Hepatocyte (in vitro differentiated cells): ENCODE results near the gene LRIG3. TPM values are rescaled to one million over a fixed set of nuclear protein-coding genes. Genes with fewer than 3 reads are reported as not detected.
A peak's percentile ranks its signal among the peaks of the same experiment; 100 is the strongest.

Source experiments
- DNase-seq: peaks from one replicate; pipeline ENCODE4 v3.0.0-alpha.2; 2016; ENCODE audit warnings: low spot score
- H2AFZ ChIP-seq: fragments of 200-600 bp; sonication (generic); 2 replicates; pipeline ENCODE4 v1.6.0; 2016; ENCODE audit warnings: antibody characterized with exemption, mild to moderate bottlenecking
- H3K27ac ChIP-seq: fragments of 200-600 bp; sonication (generic); 2 replicates; pipeline ENCODE4 v1.5.1; 2016; ENCODE audit warnings: mild to moderate bottlenecking
- H3K27me3 ChIP-seq: fragments of 200-600 bp; sonication (generic); 2 replicates; pipeline ENCODE4 v1.6.1; 2016
- H3K36me3 ChIP-seq: fragments of 200-600 bp; sonication (generic); replicated peaks from 2 replicates; pipeline ENCODE4 v1.5.1; 2016; ENCODE audit warnings: low read depth; ENCODE audit not compliant: insufficient read depth
- H3K4me1 ChIP-seq: fragments of 200-600 bp; sonication (generic); 2 replicates; pipeline ENCODE4 v1.5.1; 2016; ENCODE audit warnings: mild to moderate bottlenecking, moderate library complexity; ENCODE audit not compliant: insufficient read depth
- H3K4me2 ChIP-seq: fragments of 200-600 bp; sonication (generic); 2 replicates; pipeline ENCODE4 v1.6.0; 2016
- H3K4me3 ChIP-seq: fragments of 200-600 bp; sonication (generic); 2 replicates; pipeline ENCODE4 v1.5.1; 2016; ENCODE audit warnings: mild to moderate bottlenecking
- H3K79me2 ChIP-seq: fragments of 200-600 bp; sonication (generic); 2 replicates; pipeline ENCODE4 v1.6.0; 2017; ENCODE audit warnings: mild to moderate bottlenecking
- H3K9me2 ChIP-seq: fragments of 200-600 bp; sonication (generic); replicated peaks from 2 replicates; pipeline ENCODE4 v1.6.0; 2017; ENCODE audit warnings: mild to moderate bottlenecking; ENCODE audit not compliant: insufficient read depth
- H3K9me3 ChIP-seq: fragments of 200-600 bp; sonication (generic); 2 replicates; pipeline ENCODE4 v1.5.1; 2016; ENCODE audit warnings: low read depth, mild to moderate bottlenecking
- H4K20me1 ChIP-seq: fragments of 200-600 bp; sonication (generic); 2 replicates; pipeline ENCODE4 v1.6.0; 2016; ENCODE audit warnings: mild to moderate bottlenecking; ENCODE audit not compliant: insufficient read depth, poor library complexity, severe bottlenecking
- CTCF ChIP-seq: fragments of 200-600 bp; sonication (generic); IDR thresholded peaks from 2 replicates; pipeline ENCODE4 v1.5.1; 2016; ENCODE audit warnings: antibody characterized with exemption, mild to moderate bottlenecking; ENCODE audit not compliant: poor library complexity
- EZH2 ChIP-seq: fragments of 200-600 bp; sonication (generic); IDR thresholded peaks from 2 replicates; pipeline ENCODE4 v1.6.1; 2016; ENCODE audit warnings: antibody characterized with exemption, mild to moderate bottlenecking, borderline replicate concordance
- EZH2phosphoT487 ChIP-seq: fragments of 200-600 bp; sonication (generic); IDR thresholded peaks from one replicate; pipeline ENCODE4 v1.6.1; 2018; ENCODE audit warnings: antibody characterized with exemption, mild to moderate bottlenecking, low read depth, moderate library complexity; ENCODE audit not compliant: unreplicated experiment, severe bottlenecking
- WGBS: methylation state at CpG from one replicate; pipeline ENCODE4 v1.1.6; 2016; ENCODE audit warnings: low lambda C conversion rate; ENCODE audit errors: missing lambda C conversion rate; 5-methylcytosine and 5-hydroxymethylcytosine counted together
- polyA plus RNA-seq: library from polyadenylated mRNA; unstranded; fragments of >200 nt; fragmentation: Nextera tagmentation; extraction: Ambion mirVana; gene quantifications from 2 replicates; pipeline ENCODE4 v1.2.1, GENCODE V29; 2016
- total RNA-seq: library from RNA; depleted of rRNA; stranded (reverse); fragments of >200 nt; gene quantifications from 2 replicates; pipeline ENCODE4 v1.2.3, GENCODE V29; 2014

Gene LRIG3
- total and polyA plus RNA-seq, 2 experiments from 2014 or later, result 21.7 to 63.9 TPM

- H2AFZ ChIP-seq, result no peak overlapping the region
- no peaks in the 10 kb centered on the region for H3K27me3 ChIP-seq
- no peaks in the 10 kb centered on the region for H3K9me3 ChIP-seq
- H3K4me2 ChIP-seq, result no peak overlapping the region
- no peak overlapping the region for H3K4me3 ChIP-seq
- no peaks in the 10 kb centered on the region for H4K20me1 ChIP-seq
- no peak overlapping the region for H3K27ac ChIP-seq
- 95% methylated on average over 2 of the region's 2 CpGs for WGBS
- H3K9me2 ChIP-seq, result no peaks in the 10 kb centered on the region
- H3K79me2 ChIP-seq, result no peaks in the 10 kb centered on the region
- H3K4me1 ChIP-seq, result peaks cover 1% of the 10 kb centered on the region
- TF ChIP-seq EZH2 (no peak), EZH2phosphoT487 (no peak), CTCF (no peak)
- no peak for DNase-seq
- no peaks in the 10 kb centered on the region for H3K36me3 ChIP-seq
Observed at GRCh38 chr12:58930770-58931324, 10.5 kb upstream of the LRIG3 start.

- no peak for TF ChIP-seq EZH2
- no peak for TF ChIP-seq CTCF
- TF ChIP-seq EZH2phosphoT487, result no peak
- WGBS, result 85% methylated on average over 4 of the region's 4 CpGs
- H3K27me3 ChIP-seq, result no peaks in the 10 kb centered on the region
- no peak overlapping the region for H2AFZ ChIP-seq
- no peak overlapping the region for H3K27ac ChIP-seq
- H4K20me1 ChIP-seq, result no peaks in the 10 kb centered on the region
- no peaks in the 10 kb centered on the region for H3K9me2 ChIP-seq
- no peak overlapping the region for H3K4me2 ChIP-seq
- H3K4me1 ChIP-seq, result peaks cover 24% of the 10 kb centered on the region
- H3K79me2 ChIP-seq, result no peaks in the 10 kb centered on the region
- no peaks in the 10 kb centered on the region for H3K36me3 ChIP-seq
- no peaks in the 10 kb centered on the region for H3K9me3 ChIP-seq
- no peak overlapping the region for H3K4me3 ChIP-seq
- no peak for DNase-seq
Observed at GRCh38 chr12:58927120-58927519, 6.8 kb upstream of the LRIG3 start.

DNA sequence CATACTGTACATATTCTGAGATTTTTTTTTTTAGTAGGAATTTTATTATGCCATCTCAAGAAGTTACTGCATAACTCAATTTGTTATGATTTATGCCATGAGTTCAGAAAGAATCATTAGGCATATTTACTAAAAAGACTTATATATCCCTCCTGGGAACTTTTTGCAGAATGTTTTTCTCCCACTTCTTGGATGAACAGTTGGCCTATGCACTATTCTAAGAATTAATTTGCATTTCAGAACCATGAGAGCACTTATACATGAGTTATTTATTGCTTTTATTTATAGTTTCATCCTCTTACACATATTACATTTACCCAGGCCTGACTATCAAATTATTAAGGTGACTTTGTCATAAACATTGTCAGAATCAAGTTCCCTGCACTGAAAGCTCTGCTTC, 6.3 kb upstream of the LRIG3 start:
- no peak overlapping the region for H2AFZ ChIP-seq
- no peaks in the 10 kb centered on the region for H3K27me3 ChIP-seq
- no peaks in the 10 kb centered on the region for H3K36me3 ChIP-seq
- no peak overlapping the region for H3K4me3 ChIP-seq
- H3K9me3 ChIP-seq, result no peaks in the 10 kb centered on the region
- no peak overlapping the region for H3K27ac ChIP-seq
- no peaks in the 10 kb centered on the region for H3K9me2 ChIP-seq
- TF ChIP-seq EZH2phosphoT487 (no peak), CTCF (no peak), EZH2 (no peak)
- H3K79me2 ChIP-seq, result no peaks in the 10 kb centered on the region
- no peak for DNase-seq
- peaks cover 24% of the 10 kb centered on the region for H3K4me1 ChIP-seq
- no peak overlapping the region for H3K4me2 ChIP-seq
- no peaks in the 10 kb centered on the region for H4K20me1 ChIP-seq

DNA sequence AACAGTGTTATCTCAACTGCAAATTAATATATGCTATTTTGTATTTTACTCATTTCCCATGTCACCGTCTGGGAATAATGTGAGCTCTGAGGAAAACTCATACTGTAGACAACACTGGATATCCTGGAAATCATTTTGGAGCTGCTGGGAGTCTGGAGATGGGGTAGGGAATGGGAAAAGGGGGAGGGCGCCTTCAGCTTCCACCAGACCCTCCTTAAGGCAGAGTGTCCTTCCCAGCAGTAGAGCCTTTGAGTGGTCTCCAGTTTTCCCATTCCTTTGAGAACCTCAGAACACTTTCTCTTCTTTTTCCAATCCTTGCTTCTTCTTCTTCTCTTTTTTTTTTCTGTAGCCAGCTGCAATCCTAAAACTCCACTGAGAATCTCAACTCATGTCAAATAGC, 5.4 kb upstream of the LRIG3 start:
- Histone ChIP-seq H2AFZ (no peak overlapping the region), H3K4me3 (no peak overlapping the region), H3K9me2 (no peaks in the 10 kb centered on the region), H3K4me2 (peak overlapping the region; percentile 50), H3K79me2 (no peaks in the 10 kb centered on the region), H3K27ac (peak overlapping the region; percentile 66), H3K9me3 (no peaks in the 10 kb centered on the region), H3K4me1 (peaks cover 24% of the 10 kb centered on the region), H3K36me3 (no peaks in the 10 kb centered on the region), H4K20me1 (no peaks in the 10 kb centered on the region), H3K27me3 (no peaks in the 10 kb centered on the region)
- TF ChIP-seq EZH2 (no peak), CTCF (no peak), EZH2phosphoT487 (no peak)
- 50% methylated on average over 2 of the region's 2 CpGs for WGBS
- no peak for DNase-seq
